ENCODE results near the gene CACNA1B. TPM values are rescaled to one million over a fixed set of nuclear protein-coding genes. Genes with fewer than 3 reads are reported as not detected.

CACNA1B gene
- total RNA-seq, 1 donor from 2014 or later = not detected

DNA sequence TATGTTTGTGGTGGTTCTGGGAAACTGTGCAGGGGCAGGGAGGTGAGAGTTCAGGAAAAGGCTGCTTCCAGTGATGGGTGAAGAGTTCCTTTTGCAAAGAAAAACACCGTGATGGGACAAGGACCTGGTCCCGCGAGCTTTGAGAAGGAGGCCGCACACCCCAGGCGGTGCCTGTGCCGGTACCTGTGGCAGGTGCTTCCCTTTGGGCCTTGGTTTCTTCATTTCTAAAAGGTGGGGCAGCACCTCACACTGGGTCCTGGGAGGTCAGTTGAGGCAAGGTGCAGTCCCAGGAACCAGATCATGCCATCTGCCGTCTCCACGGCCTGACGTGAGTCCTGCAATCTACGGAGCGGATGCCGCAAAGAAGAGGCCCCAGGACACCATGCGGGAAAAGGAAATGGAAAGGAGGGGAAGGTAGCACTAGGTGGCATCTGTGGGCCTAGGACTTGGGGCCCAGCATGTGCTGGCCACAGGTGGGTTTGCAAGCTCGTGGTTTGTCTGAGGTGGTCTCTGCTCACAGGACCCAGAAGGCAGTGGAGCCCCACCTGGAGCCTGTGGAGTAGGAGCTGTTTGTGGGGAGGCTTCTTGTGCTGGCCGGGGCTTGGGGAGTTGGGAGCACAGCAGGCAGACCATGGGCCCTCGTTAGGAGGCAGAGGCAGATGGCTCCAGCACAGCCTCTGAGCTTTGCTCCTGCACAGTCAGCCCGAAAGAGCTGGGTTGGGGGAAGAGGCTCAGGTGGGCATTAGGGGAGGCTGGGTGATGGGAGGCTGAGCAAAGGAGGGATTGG lies 131.6 kb downstream of the CACNA1B start:
- FAIRE-seq (peak; percentile 32), DNase-seq (ENCODE audit: low read depth) (no peak)
- H3K36me3 ChIP-seq (ENCODE audit: control insufficient read depth, insufficient read depth, low read length) = no peaks in the 10 kb centered on the region
- H3K4me3 ChIP-seq (ENCODE audit: low read depth, low read length) = no peak overlapping the region
- TF ChIP-seq CTCF (IDR thresholded peaks at IDR 0.05; ENCODE audit: insufficient read depth, low read length, severe bottlenecking) = no peak
- H3K27me3 ChIP-seq (ENCODE audit: control insufficient read depth, insufficient read depth, low read length) = no peaks in the 10 kb centered on the region

GRCh38 chr9:138009803-138010690 lies 132.5 kb downstream of the CACNA1B start:
- DNase-seq (ENCODE audit: low read depth) = no peak
- Histone ChIP-seq H3K36me3 (ENCODE audit: control insufficient read depth, insufficient read depth, low read length) (no peaks in the 10 kb centered on the region), H3K4me3 (ENCODE audit: low read depth, low read length) (no peak overlapping the region), H3K27me3 (ENCODE audit: control insufficient read depth, insufficient read depth, low read length) (no peaks in the 10 kb centered on the region)
- FAIRE-seq = no peak
- no peak for TF ChIP-seq CTCF (IDR thresholded peaks at IDR 0.05; ENCODE audit: insufficient read depth, low read length, severe bottlenecking)

- Histone ChIP-seq H3K36me3 (ENCODE audit: control insufficient read depth, insufficient read depth, low read length) (no peaks in the 10 kb centered on the region), H3K4me3 (ENCODE audit: low read depth, low read length) (no peak overlapping the region), H3K27me3 (ENCODE audit: control insufficient read depth, insufficient read depth, low read length) (no peaks in the 10 kb centered on the region)
- DNase-seq (ENCODE audit: low read depth) (no peak), FAIRE-seq (no peak)
- no peak for TF ChIP-seq CTCF (IDR thresholded peaks at IDR 0.05; ENCODE audit: insufficient read depth, low read length, severe bottlenecking)
Measured at GRCh38 chr9:138010861-138011260, 133.3 kb downstream of the CACNA1B start.

GRCh38 chr9:138011951-138012500 lies 134.4 kb downstream of the CACNA1B start:
- no peaks in the 10 kb centered on the region for H3K27me3 ChIP-seq (ENCODE audit: control insufficient read depth, insufficient read depth, low read length)
- no peak for DNase-seq (ENCODE audit: low read depth)
- H3K36me3 ChIP-seq (ENCODE audit: control insufficient read depth, insufficient read depth, low read length) = no peaks in the 10 kb centered on the region
- H3K4me3 ChIP-seq (ENCODE audit: low read depth, low read length) = no peak overlapping the region
- no peak for FAIRE-seq
- TF ChIP-seq CTCF (IDR thresholded peaks at IDR 0.05; ENCODE audit: insufficient read depth, low read length, severe bottlenecking) = no peak

- TF ChIP-seq CTCF (IDR thresholded peaks at IDR 0.05; ENCODE audit: insufficient read depth, low read length, severe bottlenecking) = no peak
- Histone ChIP-seq H3K27me3 (ENCODE audit: control insufficient read depth, insufficient read depth, low read length) (no peaks in the 10 kb centered on the region), H3K36me3 (ENCODE audit: control insufficient read depth, insufficient read depth, low read length) (no peaks in the 10 kb centered on the region), H3K4me3 (ENCODE audit: low read depth, low read length) (no peak overlapping the region)
- FAIRE-seq (peak; percentile 7), DNase-seq (ENCODE audit: low read depth) (no peak)
Measured at GRCh38 chr9:138013273-138013672, 135.7 kb downstream of the CACNA1B start.

Data from bronchial epithelial cell (primary cell).